H7 (cell line): ENCODE measurements around the gene SLC7A8. TPM values are rescaled to one million over a fixed set of nuclear protein-coding genes. Genes with fewer than 3 reads are reported as not detected.

ENCODE experiments used
- DNase-seq: peaks from one replicate; pipeline ENCODE4 v3.0.0; 2012
- H3K27me3 ChIP-seq: 2 replicates; pipeline ENCODE4 v1.6.0; 2011; ENCODE audit warnings: mild to moderate bottlenecking, low read length; ENCODE audit not compliant: control insufficient read depth, insufficient read depth
- H3K36me3 ChIP-seq: replicated peaks from 2 replicates; pipeline ENCODE4 v1.5.1; 2011; ENCODE audit warnings: low read length; ENCODE audit not compliant: control insufficient read depth, insufficient read depth
- H3K4me3 ChIP-seq: 2 replicates; pipeline ENCODE4 v1.5.1; 2011; ENCODE audit warnings: low read depth, mild to moderate bottlenecking, control low read depth, low read length, moderate library complexity; ENCODE audit not compliant: insufficient read depth
- total RNA-seq: library from RNA; depleted of rRNA; stranded (reverse); fragments of >200 nt; shearing (Covaris generic); gene quantifications from 2 replicates; pipeline ENCODE4 v1.2.3, GENCODE V29; 2014

Gene SLC7A8
- total RNA-seq, 1 experiment from 2014 or later, result 66.7 TPM

DNA sequence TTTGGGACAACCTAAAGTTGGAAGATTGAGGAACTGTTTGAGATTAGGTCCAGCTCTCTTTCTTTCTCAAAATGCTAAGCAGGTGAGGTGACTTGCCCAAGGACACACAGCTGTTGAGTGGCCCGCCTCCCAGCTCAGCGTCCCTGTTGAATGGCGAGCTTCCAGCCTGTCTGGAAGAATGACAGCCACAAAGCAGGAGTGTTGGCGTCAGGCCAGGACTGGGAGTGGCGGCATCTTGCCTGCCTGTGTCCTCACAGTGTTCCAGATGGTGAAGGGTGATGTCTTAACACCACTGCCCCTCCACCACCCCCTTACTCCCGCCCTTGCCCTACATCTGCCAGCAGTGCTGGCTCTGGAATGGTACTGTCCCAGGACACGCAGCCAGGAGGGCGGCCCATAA is 60.0 kb downstream of the SLC7A8 start:
- DNase-seq, result no peak
- Histone ChIP-seq H3K27me3 (no peaks in the 10 kb centered on the region), H3K4me3 (no peak overlapping the region), H3K36me3 (peaks cover 9% of the 10 kb centered on the region)

DNA sequence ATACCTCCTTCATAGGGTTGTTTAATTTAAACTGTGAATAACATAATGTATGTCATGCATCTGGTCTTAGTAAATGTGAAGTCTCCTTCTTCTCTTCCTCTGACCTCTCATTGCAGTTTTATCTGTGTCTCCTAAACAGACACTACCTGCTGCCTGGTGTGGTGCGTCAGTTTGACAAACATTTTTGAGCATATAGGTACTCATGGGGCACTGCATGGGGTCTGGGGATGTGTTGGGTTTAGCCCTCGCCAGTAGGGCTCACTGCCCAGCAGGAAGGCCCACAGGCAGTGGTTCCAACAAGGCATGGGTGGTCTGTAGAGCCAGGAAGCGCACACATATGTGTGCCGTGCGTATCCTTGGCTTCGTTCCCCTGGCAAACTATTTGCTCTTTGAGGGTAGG is 61.4 kb downstream of the SLC7A8 start:
- no peak for DNase-seq
- Histone ChIP-seq H3K36me3 (peaks cover 4% of the 10 kb centered on the region), H3K4me3 (no peak overlapping the region), H3K27me3 (no peaks in the 10 kb centered on the region)

DNA sequence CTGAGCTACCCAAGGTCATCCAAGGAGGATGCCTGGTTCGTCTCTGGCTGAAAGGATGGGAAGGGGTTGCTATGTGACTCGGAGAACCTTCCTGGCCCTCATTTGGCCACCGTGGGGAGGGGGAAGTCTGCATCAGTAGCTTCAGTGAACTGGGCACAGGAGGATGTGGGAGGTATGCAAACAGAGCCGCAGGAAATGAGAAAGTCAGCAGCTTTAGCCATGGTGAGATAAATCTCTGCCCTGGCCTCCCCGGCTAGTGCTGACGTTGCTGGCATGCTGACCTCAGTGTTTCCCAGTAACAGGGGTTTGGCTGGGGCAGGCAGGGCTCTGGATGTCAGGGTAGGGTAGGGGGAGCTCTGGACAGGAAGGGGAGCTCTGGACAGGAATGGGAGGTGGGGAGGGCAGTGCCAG is 62.1 kb downstream of the SLC7A8 start:
- peak; percentile 70 for DNase-seq
- Histone ChIP-seq H3K36me3 (no peaks in the 10 kb centered on the region), H3K4me3 (no peak overlapping the region), H3K27me3 (no peaks in the 10 kb centered on the region)

DNA sequence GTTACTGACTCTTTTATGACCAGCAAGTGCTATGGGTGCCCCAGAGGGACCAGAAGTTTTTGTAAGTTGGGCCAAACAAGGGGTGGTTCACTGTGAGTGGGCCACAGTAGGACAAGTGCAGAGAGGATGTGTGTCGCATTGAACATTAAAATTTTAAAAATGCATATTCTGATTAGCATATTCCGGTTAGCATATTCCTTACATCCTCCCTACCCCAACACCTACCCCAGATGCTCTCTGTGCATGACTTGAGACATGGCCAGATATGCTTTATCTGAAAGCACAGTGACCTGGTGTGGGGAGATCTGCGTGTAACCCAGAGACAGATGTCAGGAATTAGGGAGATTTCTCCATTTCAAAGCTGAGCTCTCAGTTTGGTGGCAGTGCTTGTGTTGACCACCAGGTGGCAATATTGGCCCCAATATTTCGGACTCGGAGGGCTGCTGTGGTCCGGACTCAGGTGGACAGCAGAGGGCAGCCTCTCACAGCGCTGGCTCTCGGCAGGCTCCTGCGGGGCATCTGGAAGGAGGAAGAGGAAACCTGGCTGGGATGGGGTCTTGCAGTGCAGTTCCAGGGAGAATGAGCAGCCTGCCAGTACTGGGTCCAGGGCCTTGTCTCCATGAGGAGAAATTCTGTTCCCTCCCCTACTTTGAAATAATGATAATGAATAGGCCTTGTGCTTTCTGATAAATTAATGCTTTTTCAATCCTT is 62.8 kb downstream of the SLC7A8 start:
- no peak overlapping the region for H3K4me3 ChIP-seq
- H3K36me3 ChIP-seq, result no peaks in the 10 kb centered on the region
- no peaks in the 10 kb centered on the region for H3K27me3 ChIP-seq
- DNase-seq, result peak; percentile 97

DNA sequence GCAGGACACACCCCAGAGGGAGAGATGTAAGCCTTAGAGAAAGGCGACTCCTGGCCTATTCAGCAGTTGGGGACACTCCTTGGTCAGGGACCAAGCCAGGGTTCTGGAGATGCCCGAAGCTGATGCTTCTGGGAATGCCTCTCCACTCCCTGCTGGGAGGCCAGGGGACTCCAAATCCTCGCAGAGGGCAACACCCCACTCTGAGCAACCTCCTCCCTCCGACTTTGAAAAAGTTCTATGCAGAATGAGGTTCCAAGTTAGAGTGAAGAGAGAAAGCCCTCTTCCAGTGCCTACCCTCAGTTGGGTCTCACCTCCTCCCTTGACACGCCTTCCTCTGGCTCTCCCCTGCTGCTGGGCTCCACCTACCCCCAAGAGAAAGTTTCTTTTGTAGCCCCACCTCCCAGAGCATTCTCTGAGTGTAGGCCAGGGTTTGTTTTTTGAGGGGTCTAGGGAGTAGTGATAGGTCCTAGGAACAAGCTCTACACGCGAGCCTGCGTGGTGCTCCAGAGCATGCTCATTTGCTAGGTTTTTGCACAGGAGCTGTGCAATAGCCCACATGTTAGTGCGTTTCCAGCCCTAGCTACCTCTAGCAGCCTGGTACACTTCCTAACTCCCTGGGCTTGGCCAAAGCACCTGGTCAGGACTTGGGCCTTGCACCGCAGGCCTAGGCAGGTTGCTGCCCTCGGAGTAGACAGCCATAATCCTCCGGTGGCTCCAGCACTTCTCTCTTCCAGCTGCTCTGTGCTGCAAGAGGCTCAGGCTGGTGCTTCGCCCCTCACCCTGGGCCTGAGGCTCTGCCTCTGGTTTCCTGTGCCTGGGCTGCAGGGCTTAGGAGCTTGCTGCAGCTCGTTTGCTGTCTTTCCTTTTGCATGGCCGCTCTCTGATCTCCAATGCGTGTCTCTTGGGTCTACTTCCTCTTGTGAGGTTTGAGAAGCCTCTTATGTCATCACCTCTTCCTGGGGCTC is 63.8 kb downstream of the SLC7A8 start:
- H3K36me3 ChIP-seq, result no peaks in the 10 kb centered on the region
- H3K4me3 ChIP-seq, result no peak overlapping the region
- no peaks in the 10 kb centered on the region for H3K27me3 ChIP-seq
- no peak for DNase-seq

DNA sequence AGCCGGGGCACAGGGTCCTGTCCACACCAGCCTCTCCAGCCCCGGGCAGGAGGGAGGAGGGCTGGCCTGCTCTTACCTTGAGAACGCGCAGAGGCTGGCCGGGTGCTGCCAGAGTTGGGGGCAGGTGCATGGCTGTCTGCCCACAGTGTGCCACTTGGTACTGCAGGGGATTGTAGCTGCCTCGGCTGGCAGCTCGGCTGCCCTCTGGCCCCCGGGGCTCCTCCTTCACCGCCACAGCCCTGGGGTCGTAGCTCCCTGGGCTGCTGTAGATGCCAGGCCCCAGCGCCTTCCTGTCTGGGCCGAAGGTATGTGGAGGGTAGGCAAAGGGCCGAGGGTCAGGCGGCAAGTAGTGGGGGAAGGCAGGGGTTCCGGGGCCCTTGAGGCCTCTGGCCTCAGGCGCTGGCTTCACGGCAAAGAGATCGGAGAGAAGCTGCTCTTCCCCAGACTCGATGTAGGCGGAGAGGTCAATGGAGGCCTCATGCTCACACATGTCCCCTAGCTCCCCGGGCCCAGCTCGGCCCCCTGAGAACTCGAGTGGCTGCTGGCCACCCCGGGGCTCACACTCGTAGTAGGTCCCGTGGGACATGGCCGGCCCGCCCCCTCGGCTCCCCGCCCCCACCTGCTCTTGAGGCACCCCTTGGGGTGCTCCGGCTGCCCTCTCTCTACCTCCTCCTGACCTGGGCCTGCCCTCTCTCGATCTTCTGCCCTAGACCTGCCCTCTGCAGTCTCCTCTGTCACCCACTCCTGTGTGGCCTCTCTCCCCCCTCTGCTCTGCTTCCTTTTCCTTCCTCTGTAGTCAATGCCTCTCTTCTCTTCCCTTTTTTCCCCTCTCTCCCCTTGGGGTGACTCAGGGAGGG is 64.7 kb downstream of the SLC7A8 start, which contains the start of gene CEBPE:
Gene CEBPE (minus strand): TSS at position 750 of the 857 bp plus-strand sequence. CDS start 164 bp downstream, at position 586.
- DNase-seq, result peak; percentile 65
- Histone ChIP-seq H3K27me3 (no peaks in the 10 kb centered on the region), H3K4me3 (no peak within 1 kb of the TSS), H3K36me3 (no peaks in the 10 kb centered on the region)

DNA sequence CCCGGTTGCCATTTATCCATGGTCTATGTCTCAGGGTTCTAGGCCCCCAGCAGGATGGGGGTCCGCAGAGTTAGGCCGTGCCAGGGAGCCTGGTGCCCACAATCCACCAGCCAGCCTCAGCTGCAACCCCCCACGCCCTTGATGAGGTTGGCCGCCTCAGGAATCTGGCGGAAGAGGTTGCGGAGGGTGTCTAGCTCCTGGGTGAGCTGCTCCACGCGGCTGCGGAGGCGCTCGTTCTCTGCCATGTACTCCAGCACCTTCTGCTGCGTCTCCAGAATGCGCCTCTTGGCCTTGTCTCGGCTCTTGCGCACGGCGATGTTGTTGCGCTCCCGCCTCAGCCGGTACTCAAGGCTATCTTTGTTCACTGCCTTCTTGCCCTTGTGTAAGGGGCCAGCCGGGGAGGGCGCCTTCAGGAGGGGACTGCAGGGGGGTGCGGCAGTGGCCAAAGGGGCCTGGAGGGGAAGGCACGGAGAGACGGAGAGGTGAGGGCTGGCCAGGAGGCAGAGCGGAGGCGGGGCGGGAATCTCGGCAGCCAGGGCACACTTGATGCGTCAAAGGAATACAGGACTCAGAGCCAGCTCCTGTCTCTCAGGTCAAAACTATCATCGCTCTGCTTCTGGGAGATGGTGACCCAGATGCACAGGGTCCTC is 66.0 kb downstream of the SLC7A8 start:
- peak; percentile 63 for DNase-seq
- H3K27me3 ChIP-seq, result no peaks in the 10 kb centered on the region
- H3K36me3 ChIP-seq, result no peaks in the 10 kb centered on the region
- H3K4me3 ChIP-seq, result no peak overlapping the region

DNA sequence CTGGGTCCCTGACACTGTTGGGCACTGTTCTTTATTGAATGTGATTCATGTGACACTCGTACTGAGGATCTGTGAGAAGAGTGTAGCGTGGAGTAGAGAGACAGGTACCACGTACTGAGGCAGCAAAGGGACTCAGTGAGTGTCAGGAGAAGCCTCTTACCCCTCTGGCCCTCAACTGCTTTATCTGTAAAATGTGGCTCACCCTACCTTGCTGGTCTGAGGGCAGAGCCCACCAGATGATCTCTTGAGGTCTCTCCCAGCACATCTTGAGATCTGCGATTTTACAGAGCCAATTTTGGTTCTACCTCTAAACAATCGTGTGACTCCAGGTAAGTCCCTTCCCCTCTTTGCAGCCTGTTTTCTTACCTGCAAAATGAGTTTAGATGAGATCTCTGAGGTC is 67.5 kb downstream of the SLC7A8 start:
- Histone ChIP-seq H3K4me3 (no peak overlapping the region), H3K36me3 (no peaks in the 10 kb centered on the region), H3K27me3 (no peaks in the 10 kb centered on the region; the same call in 1 of the 2 replicates)
- DNase-seq, result no peak

DNA sequence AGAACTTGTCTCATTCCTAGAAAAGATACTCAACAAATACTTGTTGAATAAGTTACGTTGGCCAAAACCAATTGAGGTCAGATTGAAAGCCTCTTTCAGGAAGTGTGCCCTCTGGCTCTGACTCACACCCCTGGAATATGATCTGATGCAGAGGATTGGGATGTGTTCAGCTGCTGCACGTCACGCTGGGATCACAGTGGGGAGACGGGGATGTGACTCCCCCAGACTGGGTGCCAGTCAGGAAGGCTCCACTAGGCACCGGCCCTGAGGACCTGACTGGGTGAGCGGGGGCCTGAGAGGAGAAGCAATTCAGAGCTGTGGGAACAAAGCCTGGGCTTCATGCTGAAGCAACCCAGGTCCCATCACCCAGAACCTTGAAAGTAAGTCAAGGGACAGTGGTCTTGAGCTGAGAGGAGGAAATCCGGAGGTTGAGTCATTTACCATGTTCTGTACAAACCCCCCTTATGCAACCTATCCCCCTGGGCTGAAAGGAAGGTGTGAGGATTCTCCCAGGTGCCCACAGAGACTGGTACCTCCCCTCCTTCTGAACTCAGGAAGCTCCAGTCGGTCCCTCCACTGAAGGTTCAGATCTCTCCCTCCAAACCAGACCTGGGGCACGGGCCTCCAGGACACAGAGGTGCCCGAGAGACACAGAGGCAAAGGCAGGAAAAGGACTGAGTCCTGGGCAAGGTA is 68.3 kb downstream of the SLC7A8 start:
- Histone ChIP-seq H3K27me3 (no peaks in the 10 kb centered on the region; the same call in 1 of the 2 replicates), H3K36me3 (no peaks in the 10 kb centered on the region), H3K4me3 (no peak overlapping the region)
- DNase-seq, result no peak

DNA sequence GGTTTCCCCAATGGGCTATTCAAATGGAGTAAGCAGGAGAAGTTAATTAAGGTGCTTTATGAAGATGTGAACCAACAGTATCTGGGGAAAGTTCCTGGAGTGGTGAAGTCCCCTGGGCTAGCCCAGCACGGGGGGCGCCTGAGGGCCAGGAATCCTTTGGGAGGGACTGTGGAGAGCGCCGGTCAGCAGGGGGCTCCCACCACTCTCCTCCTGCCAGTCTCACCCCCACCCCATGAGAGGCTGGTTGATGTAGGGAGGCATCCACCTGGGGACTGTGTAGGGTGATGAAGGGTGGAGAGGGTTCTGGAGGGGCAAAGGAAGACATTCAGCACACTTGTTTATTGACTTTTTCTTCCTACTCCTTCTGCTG is 68.8 kb downstream of the SLC7A8 start:
- DNase-seq, result no peak
- Histone ChIP-seq H3K4me3 (no peak overlapping the region), H3K36me3 (no peaks in the 10 kb centered on the region), H3K27me3 (no peaks in the 10 kb centered on the region; the same call in 1 of the 2 replicates)

DNA sequence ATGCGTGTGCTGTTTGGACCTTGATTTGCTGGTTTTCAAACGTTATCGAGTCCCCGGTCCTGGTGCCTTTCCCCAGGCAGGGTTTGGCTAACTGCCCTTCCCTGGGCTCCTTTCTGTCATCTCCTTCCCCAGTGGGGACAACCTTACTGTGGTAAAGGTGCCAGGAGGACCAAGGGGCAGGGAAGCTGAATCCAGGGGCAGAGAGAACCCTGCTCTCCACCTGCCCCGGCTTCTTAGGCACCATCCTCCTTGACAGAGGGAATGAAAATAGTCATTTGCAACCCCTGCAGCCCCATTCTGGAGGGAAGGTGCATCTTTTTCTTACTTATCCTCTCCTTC is 69.4 kb downstream of the SLC7A8 start:
- H3K4me3 ChIP-seq, result no peak overlapping the region
- H3K36me3 ChIP-seq, result no peaks in the 10 kb centered on the region
- no peak for DNase-seq
- no peaks in the 10 kb centered on the region; the same call in 1 of the 2 replicates for H3K27me3 ChIP-seq

DNA sequence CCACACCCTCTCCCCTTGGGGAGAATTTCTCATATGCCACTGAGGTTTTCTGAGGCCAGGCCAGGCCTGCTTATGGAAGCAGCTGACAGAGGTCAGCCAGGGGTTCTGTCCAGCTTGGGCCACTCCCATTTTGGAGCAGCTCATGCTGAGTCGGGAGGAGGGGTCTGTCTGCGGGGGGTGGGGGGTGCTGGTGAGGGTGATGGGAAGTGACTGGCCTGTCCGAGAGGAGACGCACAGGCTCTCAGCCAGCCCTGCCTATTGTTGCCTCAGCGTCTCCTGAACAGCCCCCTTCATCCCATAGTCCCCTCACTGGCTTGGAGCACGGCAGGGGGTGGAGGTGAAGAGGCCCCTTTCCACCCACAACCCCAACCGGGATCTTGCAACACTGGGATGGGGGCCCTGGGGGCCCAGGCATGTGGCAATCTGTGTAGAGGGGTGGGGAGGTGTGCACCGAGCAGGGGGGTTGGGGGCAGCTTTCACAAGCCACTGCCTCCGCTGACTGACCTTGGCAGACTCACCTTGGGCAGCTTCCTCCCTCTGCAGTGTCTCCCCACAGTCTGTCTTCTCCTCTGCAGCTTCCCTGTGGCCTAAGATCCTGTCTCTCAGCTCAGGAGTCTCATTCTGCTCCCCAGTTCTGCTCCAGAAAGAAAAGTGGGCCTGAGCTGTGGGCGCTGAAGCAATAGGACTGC is 69.9 kb downstream of the SLC7A8 start:
- Histone ChIP-seq H3K4me3 (no peak overlapping the region), H3K27me3 (no peaks in the 10 kb centered on the region; the same call in 1 of the 2 replicates), H3K36me3 (no peaks in the 10 kb centered on the region)
- peak; percentile 71 for DNase-seq
